Middle frontal gyrus (tissue), 1 donor: Measurements from ENCODE around the gene HPCAL1.
A peak's percentile ranks its signal among the peaks of the same experiment; 100 is the strongest.
"Not testable (repeated sequence)": the region's sequence is repeated elsewhere in the genome, so short reads cannot be mapped to it uniquely, and the experiment has no call there.

Experiments
- DNase-seq: peaks from one replicate; pipeline ENCODE4 v3.0.0-alpha.2; 2015; ENCODE audit warnings: low spot score; ENCODE audit errors: extremely low spot score

HPCAL1 gene

DNA sequence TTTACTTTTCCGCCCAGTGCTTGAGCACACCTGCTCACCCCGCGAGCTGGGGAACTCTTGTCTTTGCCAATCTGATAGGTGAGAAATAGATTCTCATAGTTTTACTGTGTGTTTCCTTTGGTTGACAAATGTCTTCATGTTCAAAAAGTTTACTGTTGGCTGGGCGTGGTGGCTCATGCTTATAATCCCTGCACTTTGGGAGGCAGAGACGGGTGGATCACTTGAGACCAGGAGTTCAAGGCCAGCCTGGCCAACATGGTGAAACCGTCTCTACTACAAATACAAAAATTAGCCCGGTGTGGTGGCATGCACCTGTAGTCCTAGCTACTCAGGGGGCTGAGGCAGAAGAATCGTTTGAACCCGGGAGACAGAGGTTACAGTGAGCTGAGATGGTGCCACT, 135.1 kb downstream of the HPCAL1 start:
- no peak for DNase-seq

DNA sequence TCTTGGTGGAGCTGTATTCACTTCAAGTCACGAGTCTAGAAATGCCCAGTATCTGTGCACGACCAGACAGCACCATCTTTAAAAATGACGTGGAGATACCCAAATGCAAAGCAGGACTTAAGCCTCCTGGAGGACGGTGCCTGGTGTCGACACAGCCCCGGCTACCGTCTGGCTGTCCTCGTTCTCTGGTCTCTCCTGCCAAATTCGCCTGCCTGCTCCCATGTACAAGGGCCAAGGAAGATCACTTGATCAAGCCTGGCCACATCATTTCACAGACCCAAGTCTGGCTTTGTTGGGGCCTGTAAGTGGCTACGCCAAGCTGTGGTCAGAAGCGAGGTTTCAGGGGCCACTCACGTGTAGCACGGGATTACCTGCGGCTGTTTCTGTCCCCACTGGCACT, 136.0 kb downstream of the HPCAL1 start:
- no peak for DNase-seq

DNA sequence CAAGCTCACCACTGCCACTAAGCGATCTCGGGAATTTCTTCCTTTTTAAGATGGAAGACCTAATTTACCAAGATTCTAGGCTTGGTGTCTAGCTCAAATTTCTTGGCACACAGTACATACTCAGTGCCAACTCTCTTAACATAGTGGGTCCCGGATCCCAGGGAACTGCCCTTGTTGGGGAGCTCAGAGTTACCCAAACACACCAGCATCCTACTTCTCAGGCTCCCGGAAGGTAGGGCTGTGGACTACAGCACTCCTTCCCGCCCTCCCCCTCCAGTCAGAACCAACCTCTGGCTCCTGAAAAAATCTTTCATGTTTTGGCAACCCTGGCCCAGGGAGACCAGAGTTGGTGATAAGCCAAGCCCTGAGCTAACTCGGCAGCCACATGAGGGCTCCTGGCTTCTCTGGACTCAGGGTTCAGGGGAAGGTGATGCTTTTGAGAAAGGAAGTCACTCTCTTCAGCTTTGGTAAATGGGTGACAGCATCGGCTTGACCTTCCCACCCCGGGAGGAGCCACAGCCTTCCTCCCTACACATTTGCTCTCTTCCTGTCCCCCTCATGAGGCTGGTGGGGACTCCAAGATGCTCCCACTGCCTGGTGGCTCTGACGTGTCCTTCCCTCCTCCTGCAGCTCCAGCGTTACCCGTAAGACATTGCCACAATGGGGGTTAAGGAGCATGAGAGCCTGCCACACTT, 136.6 kb downstream of the HPCAL1 start:
- no peak for DNase-seq

- no peak for DNase-seq
Measured at GRCh38 chr2:10439971-10440370, 137.3 kb downstream of the HPCAL1 start.

DNA sequence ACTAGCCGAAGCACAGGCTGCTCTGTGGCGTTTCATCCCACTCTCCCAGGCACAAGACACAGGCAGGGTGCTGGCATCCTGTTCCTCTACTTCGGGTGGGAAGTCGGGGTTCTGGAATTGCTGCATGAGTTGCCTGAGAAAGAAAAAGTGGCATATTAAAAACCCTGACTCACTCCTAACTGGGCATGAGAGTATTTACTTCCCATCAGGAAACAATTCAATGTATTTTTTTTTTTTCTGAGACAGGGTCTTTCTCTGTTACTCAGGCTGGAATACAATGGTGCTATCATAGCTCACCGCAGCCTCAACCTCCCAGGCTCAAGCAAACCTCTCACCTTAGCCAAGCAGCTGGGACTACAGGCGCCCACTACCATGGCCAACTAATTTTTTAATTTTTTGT, 138.0 kb downstream of the HPCAL1 start:
- DNase-seq = no peak

- no peak for DNase-seq
Measured at GRCh38 chr2:10441948-10442347, 139.2 kb downstream of the HPCAL1 start.

GRCh38 chr2:10442469-10443126, 139.9 kb downstream of the HPCAL1 start:
- DNase-seq = not testable (repeated sequence)

- no peak for DNase-seq
Measured at GRCh38 chr2:10444463-10444862, 141.8 kb downstream of the HPCAL1 start.

DNA sequence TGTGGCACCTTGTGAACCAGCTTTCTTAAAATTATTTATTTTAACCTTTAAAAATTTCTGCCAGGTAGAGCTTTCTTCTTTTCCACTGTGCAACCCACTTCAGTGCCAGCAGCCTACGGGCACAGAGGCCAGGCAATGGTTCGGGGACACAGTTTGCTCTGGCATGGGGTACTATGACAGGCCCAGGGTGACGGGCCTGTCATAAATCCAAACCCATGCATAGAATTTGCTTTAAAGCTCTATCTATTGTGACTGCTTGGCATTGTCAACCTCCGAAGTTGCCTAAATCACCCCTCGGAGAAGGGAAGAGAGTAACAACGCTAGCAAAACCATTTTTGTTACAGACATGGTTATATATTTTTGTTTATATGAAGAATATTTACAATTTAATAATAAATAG, 143.9 kb downstream of the HPCAL1 start:
- no peak for DNase-seq

GRCh38 chr2:10447300-10447894, 144.7 kb downstream of the HPCAL1 start:
- DNase-seq = no peak

DNA sequence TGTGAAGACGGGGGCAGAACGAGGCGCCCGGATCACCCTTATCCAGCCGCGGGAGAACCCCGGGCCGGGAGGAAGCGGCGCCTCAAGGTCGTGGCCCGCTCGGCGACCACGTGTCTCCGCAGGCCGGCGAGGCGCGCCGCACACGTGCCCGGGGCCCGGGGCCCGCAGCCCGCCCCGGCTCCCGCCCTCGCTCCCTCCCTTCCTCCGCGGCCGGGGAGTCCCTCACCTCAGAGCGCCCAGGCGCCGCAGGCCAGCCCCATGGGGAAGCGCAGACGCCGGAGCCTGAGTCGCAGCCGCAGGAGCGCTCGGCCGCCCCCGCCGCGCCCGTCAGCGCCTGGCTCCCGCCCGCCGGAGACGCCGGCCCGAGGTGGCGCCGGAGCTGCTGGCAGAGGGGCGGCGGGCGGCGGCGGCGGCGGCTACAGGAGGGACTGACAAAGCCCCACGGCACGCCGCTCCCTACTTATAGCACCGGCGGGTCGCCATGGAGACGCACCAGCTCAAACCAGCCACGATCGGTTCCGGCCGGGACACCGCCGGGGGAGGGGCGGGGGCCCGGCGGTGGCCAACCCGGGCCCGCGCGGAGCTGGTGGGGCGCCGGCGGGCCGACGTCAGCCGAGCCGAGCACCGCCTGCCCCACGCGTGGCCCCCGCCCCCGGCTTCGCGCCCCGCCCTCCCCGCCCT, 145.3 kb downstream of the HPCAL1 start, which contains the start of gene ODC1:
Gene ODC1 (minus strand): TSS at position 433 of the 681 bp plus-strand sequence. CDS start 3,295 bp downstream, outside the sequence.
- DNase-seq = no peak

DNA sequence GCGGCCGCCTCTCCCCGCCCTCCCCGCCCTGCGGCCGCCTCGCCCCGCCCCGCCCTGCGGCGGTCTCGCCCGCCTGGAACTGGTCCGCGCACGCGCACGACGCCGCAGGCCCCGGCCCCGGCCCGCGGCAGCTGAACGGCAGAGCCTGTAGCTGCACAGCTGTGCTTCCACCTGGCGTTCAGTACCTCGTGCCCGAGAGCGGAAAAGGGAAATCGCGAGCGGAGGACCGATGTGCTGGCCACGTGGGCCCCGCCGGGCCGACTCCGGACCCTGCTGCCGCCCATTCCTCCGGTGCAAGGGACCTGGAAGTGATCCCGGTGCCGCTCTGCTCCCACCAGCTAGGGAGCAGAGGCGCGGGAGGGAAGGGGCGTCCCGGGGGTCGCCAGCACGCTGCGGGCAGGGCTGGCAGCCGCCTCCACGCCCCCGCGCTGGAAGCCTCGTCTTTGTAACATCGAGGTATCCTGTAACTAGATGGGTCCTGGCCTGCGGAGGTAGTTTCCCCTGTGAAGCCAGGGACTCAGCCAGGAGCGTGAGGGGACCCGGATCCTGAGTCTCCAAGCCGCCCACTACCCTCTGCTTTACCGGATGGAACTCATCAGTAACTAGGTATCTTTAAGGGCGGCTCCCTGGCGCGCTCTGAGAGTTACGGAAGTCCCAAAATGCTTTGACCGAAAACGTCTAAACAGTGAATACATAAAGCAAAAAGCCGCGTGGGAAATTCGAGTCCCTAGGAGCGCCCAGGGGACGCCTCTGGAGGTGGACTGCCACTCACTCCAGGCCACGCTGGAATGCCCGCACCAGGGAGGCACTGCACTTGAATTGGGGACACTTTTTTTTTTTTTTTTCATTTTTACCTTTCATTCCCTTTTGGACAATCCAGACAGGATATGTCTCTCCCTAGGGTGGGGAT, 146.1 kb downstream of the HPCAL1 start:
- DNase-seq = peak; percentile 77

DNA sequence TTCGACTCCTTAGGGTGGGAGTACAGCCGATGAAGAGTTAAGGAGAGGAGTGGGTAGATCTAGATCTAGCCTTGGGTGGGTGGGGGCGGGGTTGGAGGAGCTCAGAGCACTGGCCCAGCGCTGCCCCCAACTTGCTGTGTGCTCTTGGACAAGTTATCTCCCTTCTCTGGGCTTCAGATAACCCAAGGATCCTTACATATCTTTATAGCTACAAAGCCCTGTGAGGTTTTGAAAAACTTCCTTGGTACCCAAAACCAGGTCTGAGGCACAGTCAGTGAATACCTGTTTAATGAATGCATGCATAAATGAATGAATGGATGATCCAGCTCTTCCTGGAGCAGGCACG, 146.8 kb downstream of the HPCAL1 start:
- no peak for DNase-seq

GRCh38 chr2:10449838-10450691, 147.4 kb downstream of the HPCAL1 start:
- no peak for DNase-seq

DNA sequence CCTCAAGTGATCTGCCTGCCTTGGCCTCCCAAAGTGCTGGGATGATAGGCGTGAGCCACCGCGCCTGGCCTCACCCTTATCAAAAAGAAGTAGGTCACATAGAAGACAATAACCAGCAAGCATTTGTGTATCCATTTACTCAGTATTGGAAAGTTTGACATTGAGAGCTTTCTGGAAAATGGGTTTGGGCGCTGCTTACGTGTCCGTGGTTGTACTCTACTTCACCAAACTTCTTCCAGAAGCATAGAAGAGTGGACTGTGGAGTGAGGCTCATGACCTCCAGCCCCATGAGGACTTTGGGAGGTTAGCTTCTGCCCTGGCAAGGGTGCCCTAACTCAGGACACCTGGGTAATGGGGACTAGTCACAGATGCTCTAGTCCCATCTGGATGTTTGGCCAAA, 149.1 kb downstream of the HPCAL1 start:
- DNase-seq = no peak

GRCh38 chr2:10452312-10452711, 149.6 kb downstream of the HPCAL1 start:
- DNase-seq = no peak

DNA sequence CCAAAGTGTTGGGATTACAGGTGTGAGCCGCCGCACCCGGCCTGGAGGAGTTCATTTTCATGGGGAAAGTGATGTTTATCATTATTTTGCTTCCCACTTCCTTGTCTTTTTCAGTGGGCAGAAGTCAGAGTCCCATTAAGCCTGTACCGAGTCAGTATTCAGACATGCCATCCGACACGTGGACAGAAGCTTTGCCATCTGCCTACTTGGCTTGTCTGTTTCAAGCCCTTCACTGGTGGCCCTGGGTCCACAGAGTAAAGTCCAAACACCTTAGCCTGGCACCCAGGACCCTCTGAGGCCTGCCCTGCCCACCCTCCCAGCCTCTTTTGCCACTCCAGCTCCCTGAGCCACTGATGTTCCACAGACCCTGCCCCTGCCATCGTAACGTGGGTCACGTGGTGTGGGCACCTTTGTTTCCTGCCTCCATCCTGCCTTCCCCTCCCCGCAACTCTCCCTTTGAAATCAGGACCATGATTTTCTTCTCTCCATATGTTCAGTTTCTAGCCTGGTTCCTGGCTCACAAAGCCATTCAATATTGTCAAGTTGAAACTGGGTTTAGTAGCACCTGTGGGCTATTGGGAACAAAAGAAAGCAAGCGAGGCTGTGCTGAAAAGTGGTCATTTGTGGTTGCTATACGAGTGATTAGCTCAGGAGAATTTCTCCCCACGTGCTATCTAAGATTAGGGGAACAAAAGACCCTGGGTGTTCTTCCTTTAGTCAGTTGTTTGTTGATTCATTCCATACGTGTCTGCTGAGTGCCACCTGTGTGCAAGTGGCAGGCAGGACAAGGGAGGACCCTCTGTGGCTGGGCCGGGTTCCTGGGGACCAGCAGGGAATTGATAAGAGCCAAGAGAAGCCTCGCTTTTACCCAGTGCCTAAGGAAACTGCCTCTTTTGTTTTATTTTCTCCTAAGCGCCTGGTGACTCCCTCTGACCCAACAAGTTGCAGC, 150.5 kb downstream of the HPCAL1 start:
- no peak for DNase-seq

DNA sequence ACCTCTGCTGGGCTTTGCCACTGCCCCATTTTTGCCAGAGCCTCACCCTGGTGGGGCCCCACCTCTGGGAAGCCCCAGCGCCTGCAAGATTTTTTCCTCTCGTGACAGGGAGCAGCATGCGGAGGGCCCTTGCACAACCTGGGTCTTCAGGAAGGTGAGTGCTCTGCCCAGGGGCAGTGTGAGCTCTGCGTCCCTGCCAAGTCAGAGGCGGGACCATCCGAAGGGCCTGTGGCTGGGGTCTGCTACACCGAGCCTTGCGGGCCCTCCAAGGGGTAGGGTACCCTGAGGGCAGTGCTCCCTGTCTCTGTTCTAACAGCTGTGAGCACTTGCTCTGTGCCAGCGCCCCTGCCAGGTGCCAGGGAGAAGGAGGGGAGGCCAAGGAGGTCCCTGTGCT, 151.2 kb downstream of the HPCAL1 start:
- no peak for DNase-seq

- no peak for DNase-seq
Measured at GRCh38 chr2:10454505-10454904, 151.8 kb downstream of the HPCAL1 start.
